GM21786 (cell line): ENCODE measurements around the gene CDK5R2.

Source experiments
- ATAC-seq: cut with Tn5 transposase; IDR thresholded peaks from one replicate; pipeline ENCODE4 v1.9.1; 2021; ENCODE audit not compliant: unreplicated experiment

The CDK5R2 gene

DNA sequence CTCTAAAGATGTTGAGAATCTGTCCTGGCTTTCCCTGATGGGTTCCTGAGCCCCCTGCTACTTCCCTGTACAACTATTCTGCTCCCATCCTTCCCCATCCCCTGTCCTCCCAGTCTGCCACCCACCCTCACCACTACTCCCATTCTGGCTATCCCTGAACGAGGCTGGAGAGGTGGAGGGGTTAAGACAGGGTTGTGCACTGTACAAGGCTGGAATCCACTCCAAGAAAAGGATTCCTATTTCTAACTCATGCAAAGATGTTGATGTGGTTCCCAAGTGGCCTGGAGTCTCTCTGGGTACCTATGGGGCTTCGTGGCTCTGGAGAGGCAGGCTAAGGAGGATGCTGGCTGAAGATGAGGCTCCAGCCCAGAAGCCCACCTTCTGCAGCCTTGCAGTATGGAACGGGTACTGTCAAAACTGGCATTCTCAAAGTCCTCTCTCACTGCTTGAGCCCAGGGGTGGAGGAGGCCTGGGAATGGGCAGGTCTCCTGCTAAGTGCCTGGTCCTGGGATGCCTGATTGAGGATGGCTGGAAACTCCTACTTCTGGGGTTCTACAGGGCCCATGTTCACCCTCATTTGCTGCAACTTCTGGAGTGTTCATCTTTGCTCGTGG is 26.8 kb downstream of the CDK5R2 start:
- ATAC-seq = no peak

DNA sequence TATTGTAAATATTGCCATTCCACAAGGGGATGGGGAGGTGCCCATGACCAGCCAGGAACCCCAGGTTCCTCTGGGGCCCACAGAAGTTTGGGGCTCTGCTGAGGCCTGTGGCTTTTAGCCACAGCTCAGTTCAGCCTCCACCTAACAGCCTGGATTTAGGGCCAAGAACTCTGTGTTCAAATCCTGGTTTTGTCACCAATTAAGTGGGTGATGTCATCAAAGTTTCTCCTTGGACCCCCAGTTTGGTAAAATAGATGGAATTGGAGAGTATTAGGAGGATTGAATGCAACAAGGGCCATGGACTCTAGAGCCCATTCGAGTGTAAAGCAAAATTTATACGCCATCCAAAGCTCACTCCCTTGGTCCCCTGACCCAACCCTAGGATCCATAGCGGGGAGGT is 28.7 kb downstream of the CDK5R2 start:
- no peak for ATAC-seq

DNA sequence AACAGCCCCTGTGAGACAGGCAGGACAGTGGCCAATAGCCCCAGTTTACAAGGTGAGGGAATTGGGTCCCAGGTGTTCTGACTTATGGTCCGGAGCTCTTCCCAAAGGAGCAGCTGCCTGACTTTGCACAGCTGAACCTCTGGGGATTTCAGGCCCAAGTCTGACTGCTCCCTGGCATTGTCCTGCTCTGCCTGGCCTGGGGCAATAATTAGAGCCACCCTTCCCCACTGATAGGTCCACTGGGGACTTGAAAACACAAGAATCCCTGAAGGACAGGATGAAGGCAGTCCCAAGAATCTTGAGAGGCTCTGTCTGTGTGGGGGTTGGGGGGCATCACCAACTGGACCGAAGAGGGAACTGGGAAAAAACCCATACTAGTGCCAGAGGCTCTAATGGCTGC is 29.2 kb downstream of the CDK5R2 start:
- ATAC-seq = no peak

DNA sequence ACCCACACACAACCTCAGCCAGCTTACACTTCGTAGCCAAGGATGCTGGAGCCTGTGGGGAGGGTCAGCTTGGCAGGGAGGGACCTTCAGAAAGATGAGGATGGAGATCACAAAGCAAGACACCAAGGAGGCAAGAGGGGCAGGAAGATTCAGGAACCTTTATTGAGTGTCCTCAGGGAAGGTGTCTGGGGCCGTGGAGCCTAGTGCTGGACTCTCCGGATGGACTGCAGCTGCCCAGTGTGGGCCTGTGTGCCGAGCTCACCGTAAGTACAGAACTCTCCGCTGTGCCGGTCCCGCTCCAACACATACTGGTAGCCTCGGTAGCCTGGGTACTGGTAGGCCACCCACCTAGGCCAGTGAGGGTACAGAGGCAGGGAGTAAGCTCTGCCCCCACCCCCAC is 30.6 kb downstream of the CDK5R2 start:
- ATAC-seq = no peak

DNA sequence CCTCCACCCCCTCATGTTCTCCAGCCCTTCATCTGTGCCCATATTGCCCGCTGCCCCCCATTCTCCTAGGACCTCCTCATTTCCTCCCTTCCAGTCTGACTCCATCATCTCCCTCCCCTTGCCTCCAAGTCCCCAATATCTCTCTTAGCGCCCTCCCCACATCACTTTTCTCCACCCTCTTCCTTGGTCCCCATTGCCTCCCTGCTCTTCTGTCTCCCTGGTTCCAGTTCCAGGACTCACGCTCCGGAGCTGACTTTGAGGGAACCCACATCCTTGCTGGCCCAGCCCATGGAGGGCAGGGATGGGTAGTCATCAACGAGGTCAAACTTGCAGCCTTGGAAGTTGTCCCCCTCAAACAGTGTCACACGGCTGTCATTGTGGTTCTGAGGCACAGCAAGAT is 31.1 kb downstream of the CDK5R2 start:
- ATAC-seq = no peak

DNA sequence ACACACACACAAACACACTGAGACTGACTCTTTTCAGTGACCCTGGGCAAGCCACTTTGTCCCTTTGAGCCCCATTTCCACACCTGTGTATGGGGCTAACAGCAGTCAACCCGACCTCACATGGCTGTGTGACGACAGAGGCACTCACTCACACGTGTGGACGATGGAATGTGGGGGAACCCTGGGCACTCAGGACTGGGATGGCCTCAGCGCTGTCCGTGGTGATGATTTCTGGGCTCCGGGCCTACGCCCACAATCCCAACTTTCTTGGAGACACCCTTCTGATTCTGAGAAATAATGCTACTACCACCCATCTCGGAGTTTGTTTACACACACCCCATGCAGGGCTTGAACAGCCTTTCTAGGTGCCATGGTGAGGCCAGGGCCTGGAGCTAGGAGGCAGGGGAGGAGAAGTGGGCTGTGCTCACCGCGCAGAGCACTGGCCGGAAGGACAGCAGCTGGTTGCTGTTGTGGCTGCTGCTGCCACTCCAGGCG is 32.3 kb downstream of the CDK5R2 start:
- ATAC-seq = no peak

DNA sequence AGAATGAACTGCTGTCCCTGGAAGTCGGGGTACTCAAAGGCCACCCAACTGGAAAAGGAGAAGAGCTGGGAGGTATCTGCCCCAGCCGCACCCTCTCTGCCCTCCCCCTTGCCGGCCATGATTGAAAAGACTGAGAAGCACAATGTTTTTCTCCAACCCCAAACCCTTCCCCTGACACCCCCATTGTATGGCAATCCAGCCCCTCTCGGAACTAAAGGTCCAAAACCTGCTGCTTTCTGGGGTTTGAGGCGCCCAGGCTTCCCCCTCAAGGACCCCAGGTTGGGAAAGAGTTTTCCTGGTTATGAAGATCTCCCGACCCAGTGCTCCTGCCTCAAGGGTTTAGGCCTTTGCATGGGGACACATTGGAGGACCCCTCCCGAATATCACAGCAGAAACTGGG is 32.7 kb downstream of the CDK5R2 start:
- ATAC-seq = no peak

DNA sequence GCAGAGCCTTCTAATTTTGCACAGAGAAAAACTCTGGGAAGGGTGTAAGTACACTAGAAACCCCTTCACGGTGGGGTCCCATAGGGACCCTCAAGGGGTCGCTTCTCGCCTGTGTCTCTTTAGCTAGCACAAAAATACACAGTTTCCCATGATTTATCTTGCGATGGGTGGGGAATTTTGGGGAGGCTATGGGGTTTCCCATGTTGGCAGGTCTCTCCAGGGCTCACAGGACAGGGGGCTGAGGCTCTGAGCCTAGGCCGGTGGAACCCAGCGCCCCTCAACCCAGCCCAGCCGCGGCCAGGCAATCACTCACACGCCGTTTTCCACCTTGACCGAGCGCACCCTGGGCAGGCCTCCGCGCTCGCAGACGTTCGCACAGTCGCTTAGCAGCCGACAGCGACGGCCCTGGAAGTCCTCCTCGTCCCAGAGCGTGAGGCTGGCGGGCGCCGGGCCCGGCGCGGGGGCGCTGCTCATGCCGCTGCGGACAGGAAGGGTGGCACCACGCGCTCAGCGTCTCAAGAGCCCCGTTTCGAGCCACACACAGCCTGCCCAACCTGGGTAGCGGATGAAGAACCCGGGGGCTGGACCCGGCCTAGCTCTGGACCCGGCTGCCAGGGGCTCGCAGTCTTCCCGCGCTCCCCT is 33.4 kb downstream of the CDK5R2 start:
- no peak for ATAC-seq

DNA sequence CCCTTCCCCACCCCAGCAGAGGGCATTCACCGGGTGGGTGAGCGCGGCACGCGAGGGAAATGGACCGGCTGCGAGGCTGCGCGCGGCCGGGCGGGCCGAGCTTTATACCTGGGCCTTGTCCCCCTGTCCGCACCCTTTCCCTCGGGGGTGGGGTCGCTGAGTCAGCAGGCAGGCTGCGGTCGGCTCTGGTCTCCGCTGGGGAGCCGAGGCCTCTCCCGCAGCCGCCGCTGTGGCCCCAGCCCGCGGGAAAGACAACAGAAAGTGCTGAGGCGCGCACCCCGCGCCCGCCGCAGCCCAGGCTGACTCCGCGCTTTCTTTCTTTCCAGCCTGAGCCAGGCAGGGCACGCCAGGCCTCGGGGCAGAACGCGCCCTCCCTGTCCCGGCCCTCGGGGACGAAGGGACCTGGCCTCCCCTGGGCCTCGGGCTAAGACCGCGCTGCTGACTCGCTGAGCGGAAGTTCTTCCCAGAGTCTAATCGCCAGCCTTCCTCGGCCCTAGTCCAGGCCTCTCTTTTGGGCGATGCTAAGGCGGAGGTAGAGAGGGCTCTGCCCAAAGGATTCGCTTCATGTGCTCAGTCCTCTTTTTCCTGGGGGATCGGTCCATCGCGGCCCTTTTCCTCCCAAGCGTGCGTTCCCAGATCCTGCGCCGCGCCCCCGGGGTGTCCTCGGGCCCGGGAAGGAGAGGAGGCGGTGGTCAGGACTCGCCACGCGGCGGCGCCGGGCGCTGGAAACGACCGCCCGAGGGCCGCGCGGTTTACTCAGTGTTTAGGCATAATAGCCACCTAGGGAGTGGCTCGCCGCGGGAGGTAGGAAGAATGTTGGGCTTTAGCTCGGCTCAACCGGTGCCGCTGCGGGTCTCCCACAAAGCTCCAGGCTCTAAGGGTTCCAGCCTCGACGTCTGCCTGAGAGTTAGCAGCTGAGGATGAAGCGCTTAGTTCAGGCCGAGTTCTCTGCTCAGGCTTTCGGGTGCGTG is 34.2 kb downstream of the CDK5R2 start, which contains the start of gene CRYBA2:
Gene CRYBA2 (minus strand): TSS at position 78 of the 971 bp plus-strand sequence. CDS start 246 bp downstream, outside the sequence.
- ATAC-seq = no peak

DNA sequence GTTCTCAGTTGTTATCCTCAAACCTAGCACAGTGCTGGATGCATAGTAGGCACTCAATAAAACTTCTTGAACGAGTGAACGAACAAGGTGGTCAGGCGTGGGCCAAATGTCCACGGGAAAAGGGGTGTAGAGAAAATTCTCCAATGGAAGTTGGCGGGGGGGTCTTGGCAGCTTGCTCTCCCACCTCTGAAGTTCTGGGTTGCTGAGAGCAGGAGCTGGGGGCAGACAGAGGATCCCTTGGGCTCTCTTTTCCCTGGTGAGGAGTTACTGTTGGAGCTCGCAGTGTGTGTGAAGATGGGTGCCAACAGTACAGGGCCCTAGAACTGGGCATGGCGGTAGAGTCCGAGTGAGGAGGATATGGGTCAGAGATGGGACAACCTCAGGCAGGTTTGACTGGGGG is 36.1 kb downstream of the CDK5R2 start:
- no peak for ATAC-seq

DNA sequence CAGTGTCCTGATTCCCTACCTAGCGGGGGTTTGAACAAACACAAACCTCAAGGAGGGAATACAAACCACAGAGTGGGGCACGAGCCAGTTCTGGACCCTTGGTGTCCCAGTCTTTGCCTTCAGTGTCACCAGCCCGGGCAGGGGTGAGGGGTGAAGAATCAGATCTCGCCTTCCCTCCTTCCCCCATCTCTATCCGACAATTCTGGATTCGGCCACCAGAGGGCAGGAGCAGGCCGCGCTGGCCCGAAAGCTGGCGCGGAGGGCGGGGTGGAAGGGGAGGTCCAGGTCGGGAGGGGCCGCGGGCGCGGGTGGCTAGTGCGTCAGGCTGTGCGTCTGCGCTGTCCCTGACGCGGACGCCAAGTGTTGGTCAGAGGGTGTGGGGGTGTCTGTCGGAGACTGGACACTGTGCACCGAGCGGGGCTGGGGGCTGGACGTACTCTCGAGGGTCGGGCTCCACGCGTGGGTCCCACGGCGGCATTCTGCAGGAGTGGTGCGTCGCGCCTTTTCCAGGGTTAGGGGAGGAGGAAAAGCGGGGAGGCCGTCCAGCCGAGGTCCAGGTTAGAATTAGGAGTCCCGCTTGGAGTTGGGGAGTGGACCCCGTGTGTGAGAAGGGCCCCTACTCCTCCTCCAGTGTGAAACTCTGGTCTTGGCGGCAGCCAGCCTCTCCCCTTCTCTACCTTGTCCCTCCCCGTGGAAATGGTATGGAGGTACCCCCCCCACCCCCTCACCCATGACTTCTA is 36.7 kb downstream of the CDK5R2 start:
- peak; percentile 64 for ATAC-seq

DNA sequence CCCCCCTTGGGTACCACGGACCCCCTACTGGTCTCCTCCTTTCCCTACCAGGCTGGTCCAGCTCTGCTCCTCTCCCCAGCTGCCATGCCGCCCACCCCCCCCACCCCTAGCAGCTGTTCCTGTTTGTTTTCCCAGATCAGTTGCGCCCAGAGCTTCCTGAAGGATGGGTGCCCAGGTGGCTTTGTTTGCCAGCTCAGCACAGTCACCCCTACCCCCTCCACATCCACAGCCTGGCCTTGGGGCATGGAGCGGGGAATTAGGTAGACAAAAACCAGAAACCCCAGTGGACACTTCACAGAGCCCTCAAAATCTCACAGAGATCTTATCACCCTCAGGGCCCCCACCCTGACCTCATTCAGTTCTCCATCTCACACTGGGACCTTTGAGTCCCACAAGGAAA is 37.5 kb downstream of the CDK5R2 start:
- ATAC-seq = no peak

DNA sequence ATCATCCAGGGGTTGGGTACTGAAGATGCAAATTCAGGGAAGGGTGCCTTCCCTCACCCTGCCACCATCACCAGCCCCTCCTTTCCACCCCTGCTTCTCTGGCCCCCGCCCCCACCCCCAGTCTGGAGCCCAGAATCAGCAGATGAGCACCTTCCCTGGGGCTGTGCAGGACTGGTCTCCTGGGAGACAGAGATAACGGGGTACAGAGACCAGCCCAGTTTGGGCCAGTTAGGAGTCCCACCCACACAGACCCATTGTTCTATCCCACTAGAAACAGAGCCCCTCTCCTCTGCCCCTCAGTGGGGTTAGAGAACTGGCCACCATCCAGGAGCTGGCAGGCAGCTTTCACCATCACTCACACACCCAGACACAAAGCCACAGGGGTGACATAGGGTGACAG is 38.3 kb downstream of the CDK5R2 start:
- no peak for ATAC-seq

DNA sequence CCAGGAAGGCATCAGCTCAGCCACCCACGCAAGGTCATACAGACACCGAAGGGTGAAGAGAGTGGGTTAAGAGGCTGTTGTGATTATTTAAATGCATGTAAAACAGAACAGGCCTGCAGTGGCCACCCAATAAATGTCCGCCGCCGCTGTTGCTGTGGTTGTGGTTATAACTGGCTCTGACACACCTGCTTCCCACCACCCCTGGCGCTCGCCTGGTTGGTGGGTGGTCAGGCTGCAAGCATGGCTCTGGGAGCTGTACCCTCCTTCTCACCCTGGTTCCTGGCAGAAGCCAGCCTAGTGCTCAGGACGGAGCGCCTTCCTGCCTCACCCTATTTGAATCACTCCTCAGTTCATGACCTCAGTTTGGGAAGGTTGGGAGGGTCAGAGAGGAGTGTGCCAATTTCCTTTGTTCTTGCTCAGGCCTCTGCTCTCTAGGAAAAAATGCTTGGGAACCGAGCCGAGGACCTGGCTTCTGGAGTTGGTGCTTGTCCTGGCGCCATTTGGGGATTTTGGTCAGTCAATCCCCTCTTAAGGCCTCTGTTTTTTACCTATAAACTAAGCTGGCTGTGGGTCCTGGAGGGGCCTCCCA is 39.0 kb downstream of the CDK5R2 start:
- ATAC-seq = no peak

DNA sequence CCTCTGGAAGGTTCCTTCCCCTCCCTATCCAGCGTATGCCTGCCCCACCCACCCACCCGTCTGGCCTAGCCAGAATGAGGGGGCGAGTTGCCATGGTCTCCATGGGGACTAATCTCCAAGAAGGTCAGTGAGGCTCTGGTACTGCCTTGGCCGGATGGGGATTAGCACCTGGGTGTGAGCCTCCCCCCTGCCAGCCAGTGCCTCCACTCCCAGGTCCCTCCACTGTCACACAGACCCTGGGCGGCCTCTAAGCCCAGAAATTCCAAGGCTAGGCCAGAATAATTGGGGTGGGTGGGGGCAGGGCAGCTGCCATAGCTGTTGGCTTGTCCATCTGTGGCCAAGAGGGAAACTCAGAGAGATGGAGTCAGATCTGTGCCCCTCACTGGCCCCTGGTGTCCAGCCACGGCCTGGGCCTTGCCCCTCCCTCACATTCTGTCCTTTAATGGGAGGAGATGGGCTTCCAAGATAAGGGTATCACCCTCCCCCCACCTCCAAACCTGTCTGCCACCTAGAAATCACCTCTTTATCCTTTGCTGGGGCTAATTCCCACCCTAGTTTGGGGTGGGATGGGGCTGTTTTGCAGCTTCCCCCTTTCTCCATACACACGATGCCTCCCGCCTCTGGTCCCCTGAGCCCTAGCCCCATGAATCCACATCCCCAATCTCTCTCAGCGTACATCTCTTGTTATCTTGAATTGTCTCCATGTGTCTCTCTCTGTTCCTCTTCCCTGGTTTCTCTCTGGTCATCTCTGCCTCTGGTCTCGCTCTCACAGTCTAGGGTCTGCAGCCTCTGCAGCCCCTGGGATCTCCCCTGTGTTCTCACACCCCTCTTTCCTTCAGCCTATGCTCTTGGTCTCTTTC is 39.8 kb downstream of the CDK5R2 start:
- no peak for ATAC-seq

DNA sequence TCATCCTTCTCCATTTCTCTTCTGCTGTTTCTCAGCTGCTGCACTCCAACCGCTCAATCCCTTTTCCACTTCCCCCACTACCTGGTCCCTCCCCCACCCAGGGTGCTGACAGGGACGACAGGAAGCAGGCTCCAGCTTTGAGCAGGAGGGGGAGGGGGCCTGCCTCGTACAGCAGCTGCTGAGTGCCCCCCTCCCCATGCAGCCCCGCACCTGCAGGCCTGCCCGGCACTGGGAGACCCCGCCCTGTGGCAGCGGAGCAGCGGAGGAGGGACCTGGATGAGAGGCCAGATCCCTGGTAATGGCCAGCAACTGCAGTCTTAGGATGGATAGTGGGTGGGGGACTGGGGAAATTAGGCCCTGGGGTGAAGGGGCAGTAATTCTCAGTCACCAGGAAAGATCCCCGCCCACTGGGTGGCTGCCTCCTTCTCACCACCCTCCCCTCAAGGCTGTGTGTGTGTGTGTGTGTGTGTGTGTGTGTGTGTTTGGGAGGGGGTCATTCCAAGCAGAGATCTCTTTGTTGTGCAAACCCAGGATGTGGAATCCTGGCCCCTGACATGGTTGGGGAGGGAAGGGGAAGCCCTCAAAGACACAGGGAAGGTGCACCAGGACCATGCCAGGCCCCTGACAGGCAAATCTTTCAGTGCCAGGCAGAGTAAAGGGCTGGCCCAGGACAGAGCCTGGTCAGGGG is 40.6 kb downstream of the CDK5R2 start:
- ATAC-seq = no peak

DNA sequence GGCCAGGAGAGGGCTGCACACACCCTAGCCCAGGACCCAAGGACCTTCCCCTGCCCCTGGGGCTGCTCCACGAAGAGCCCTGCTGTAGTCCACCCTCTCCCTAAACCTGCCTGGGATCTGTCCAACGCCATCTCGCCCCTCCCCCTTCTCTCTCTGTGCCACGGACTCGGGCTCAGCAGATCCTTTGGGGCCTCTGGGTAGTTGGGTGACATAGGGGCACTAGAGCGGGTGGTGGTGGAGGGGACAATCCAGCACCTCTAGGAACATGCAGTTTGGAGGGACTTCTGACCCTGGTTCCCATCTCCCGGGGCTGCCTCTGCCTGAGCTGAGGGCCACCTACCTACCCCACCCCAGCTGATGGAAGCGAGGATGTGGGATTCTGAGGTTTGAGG is 41.1 kb downstream of the CDK5R2 start:
- no peak for ATAC-seq

DNA sequence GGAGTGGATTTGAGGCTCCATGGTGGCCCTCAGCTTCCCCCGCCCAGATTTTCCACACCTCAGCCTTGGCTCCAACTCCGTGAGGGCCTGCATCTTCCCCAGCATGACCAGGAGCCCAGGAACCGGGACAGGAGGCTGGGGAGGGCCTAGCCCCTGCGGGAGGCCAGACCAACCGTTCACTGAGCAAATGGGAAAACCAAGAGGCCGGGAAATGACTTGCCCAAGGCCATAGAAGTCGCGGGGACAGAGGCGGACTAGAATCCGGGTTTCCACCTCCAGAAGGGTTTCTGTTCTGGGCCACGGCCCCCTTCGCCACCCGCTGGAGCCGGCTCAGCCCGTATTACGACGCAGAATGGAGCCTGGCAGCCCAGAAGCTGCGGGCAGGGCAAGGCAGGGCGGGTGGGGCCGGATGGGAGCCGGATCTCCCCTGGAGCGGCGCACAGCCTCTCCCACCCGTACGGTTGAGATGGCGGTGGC is 41.7 kb downstream of the CDK5R2 start:
- no peak for ATAC-seq
